Large intestine (tissue), 3 donors: ENCODE measurements around the gene LCLAT1. TPM values are rescaled to one million over a fixed set of nuclear protein-coding genes. Genes with fewer than 3 reads are reported as not detected.
A peak's percentile ranks its signal among the peaks of the same experiment; 100 is the strongest.
"Not testable (repeated sequence)": the region's sequence is repeated elsewhere in the genome, so short reads cannot be mapped to it uniquely, and the experiment has no call there.

Experiments used
- DNase-seq, 2 donors: peaks; one replicate each; pipeline versions ENCODE4 v3.0.0 to v3.0.0-alpha.2; 2013
- H3K27ac ChIP-seq: one replicate; pipeline ENCODE4 v1.5.1; 2013; ENCODE audit warnings: low read length
- H3K27me3 ChIP-seq: 2 replicates; pipeline ENCODE4 v1.6.1; 2013; ENCODE audit warnings: low read length; ENCODE audit not compliant: control insufficient read depth, insufficient read depth
- H3K36me3 ChIP-seq: 2 replicates; pipeline ENCODE4 v1.6.1; 2013; ENCODE audit warnings: low read length; ENCODE audit not compliant: control insufficient read depth, insufficient read depth
- H3K4me1 ChIP-seq: one replicate; pipeline ENCODE4 v1.6.1; 2013; ENCODE audit warnings: low read length; ENCODE audit not compliant: control insufficient read depth, insufficient read depth
- H3K4me3 ChIP-seq: one replicate; pipeline ENCODE4 v1.5.1; 2013; ENCODE audit warnings: low read length
- H3K9me3 ChIP-seq: one replicate; pipeline ENCODE4 v1.6.1; 2013; ENCODE audit warnings: mild to moderate bottlenecking, low read depth, low read length, moderate library complexity; ENCODE audit not compliant: control insufficient read depth
- WGBS: methylation state at CpG from one replicate; pipeline ENCODE4 v1.1.5; 2013; ENCODE audit warnings: low lambda C conversion rate; ENCODE audit not compliant: insufficient coverage; 5-methylcytosine and 5-hydroxymethylcytosine counted together
- polyA plus RNA-seq: library from polyadenylated mRNA; unstranded; fragments of 120-200 nt; gene quantifications from one replicate; pipeline ENCODE4 v1.2.1, GENCODE V29; 2013

The LCLAT1 gene
- polyA plus RNA-seq, 1 donor, result 16.7 TPM

GRCh38 chr2:30588994-30589393 lies 141.9 kb downstream of the LCLAT1 start:
- H3K9me3 ChIP-seq, result no peaks in the 10 kb centered on the region
- no peak overlapping the region for H3K27ac ChIP-seq
- H3K36me3 ChIP-seq, result peaks cover 2% of the 10 kb centered on the region
- no peaks in the 10 kb centered on the region for H3K4me1 ChIP-seq
- DNase-seq, result no peak
- no peak overlapping the region for H3K4me3 ChIP-seq
- no peaks in the 10 kb centered on the region for H3K27me3 ChIP-seq

- no CpG with 5 or more reads among the region's 1 CpG for WGBS
- H3K9me3 ChIP-seq, result no peaks in the 10 kb centered on the region
- no peak overlapping the region for H3K4me3 ChIP-seq
- DNase-seq, result no peak
- no peaks in the 10 kb centered on the region for H3K4me1 ChIP-seq
- peaks cover 4% of the 10 kb centered on the region for H3K36me3 ChIP-seq
- no peak overlapping the region for H3K27ac ChIP-seq
- H3K27me3 ChIP-seq, result no peaks in the 10 kb centered on the region
Measured at GRCh38 chr2:30590407-30590806, 143.4 kb downstream of the LCLAT1 start.

GRCh38 chr2:30591186-30591585 lies 144.1 kb downstream of the LCLAT1 start:
- Histone ChIP-seq H3K27ac (no peak overlapping the region), H3K4me3 (no peak overlapping the region), H3K36me3 (peaks cover 5% of the 10 kb centered on the region), H3K4me1 (no peaks in the 10 kb centered on the region), H3K27me3 (no peaks in the 10 kb centered on the region), H3K9me3 (no peaks in the 10 kb centered on the region)
- no CpG with 5 or more reads among the region's 2 CpGs for WGBS
- no peak for DNase-seq

- Histone ChIP-seq H3K9me3 (peaks cover 3% of the 10 kb centered on the region), H3K27ac (no peak overlapping the region), H3K4me3 (no peak overlapping the region), H3K27me3 (no peaks in the 10 kb centered on the region), H3K4me1 (no peaks in the 10 kb centered on the region), H3K36me3 (no peaks in the 10 kb centered on the region)
- DNase-seq, result no peak
- WGBS, result no CpG with 5 or more reads among the region's 1 CpG
Measured at GRCh38 chr2:30601375-30601774, 154.3 kb downstream of the LCLAT1 start.

- Histone ChIP-seq H3K4me3 (no peak overlapping the region), H3K4me1 (no peaks in the 10 kb centered on the region), H3K27ac (no peak overlapping the region), H3K27me3 (no peaks in the 10 kb centered on the region), H3K9me3 (no peaks in the 10 kb centered on the region), H3K36me3 (no peaks in the 10 kb centered on the region)
- DNase-seq, result no peak
- WGBS, result 60% methylated on average over 1 of the region's 3 CpGs
Measured at GRCh38 chr2:30605197-30605596, 158.2 kb downstream of the LCLAT1 start.

GRCh38 chr2:30608643-30609042 lies 161.6 kb downstream of the LCLAT1 start:
- no peak overlapping the region for H3K4me3 ChIP-seq
- no peaks in the 10 kb centered on the region for H3K4me1 ChIP-seq
- DNase-seq, result no peak
- H3K27ac ChIP-seq, result no peak overlapping the region
- H3K27me3 ChIP-seq, result no peaks in the 10 kb centered on the region
- no peaks in the 10 kb centered on the region for H3K9me3 ChIP-seq
- no peaks in the 10 kb centered on the region for H3K36me3 ChIP-seq
- no CpG with 5 or more reads among the region's 1 CpG for WGBS

GRCh38 chr2:30611583-30611982 lies 164.5 kb downstream of the LCLAT1 start:
- H3K27ac ChIP-seq, result no peak overlapping the region
- no peak overlapping the region for H3K4me3 ChIP-seq
- WGBS, result no CpG with 5 or more reads among the region's 4 CpGs
- H3K9me3 ChIP-seq, result no peaks in the 10 kb centered on the region
- H3K4me1 ChIP-seq, result no peaks in the 10 kb centered on the region
- H3K27me3 ChIP-seq, result no peaks in the 10 kb centered on the region
- H3K36me3 ChIP-seq, result no peaks in the 10 kb centered on the region
- peak; percentile 23 to 25 for DNase-seq

- DNase-seq, result no peak
- no peaks in the 10 kb centered on the region for H3K27me3 ChIP-seq
- no peaks in the 10 kb centered on the region for H3K36me3 ChIP-seq
- no peak overlapping the region for H3K27ac ChIP-seq
- no CpG with 5 or more reads among the region's 2 CpGs for WGBS
- H3K9me3 ChIP-seq, result no peaks in the 10 kb centered on the region
- H3K4me1 ChIP-seq, result no peaks in the 10 kb centered on the region
- no peak overlapping the region for H3K4me3 ChIP-seq
Measured at GRCh38 chr2:30612371-30612770, 165.3 kb downstream of the LCLAT1 start.

- WGBS, result no CpG with 5 or more reads among the region's 2 CpGs
Measured at GRCh38 chr2:30613001-30613400, 166.0 kb downstream of the LCLAT1 start.

GRCh38 chr2:30614227-30614626 lies 167.2 kb downstream of the LCLAT1 start:
- not testable (repeated sequence) for H3K4me1 ChIP-seq, H3K36me3 ChIP-seq, H3K27ac ChIP-seq

More at GRCh38 chr2:30613001-30613400, 166.0 kb downstream of the LCLAT1 start:
- H3K4me3 ChIP-seq, result no peak overlapping the region
- DNase-seq, result no peak
- H3K27me3 ChIP-seq, result no peaks in the 10 kb centered on the region
- no peaks in the 10 kb centered on the region for H3K4me1 ChIP-seq
- H3K9me3 ChIP-seq, result no peaks in the 10 kb centered on the region
- H3K36me3 ChIP-seq, result no peaks in the 10 kb centered on the region
- H3K27ac ChIP-seq, result no peak overlapping the region

GRCh38 chr2:30615926-30616325 lies 168.9 kb downstream of the LCLAT1 start:
- Histone ChIP-seq H3K4me3 (no peak overlapping the region), H3K36me3 (no peaks in the 10 kb centered on the region), H3K4me1 (no peaks in the 10 kb centered on the region), H3K27ac (no peak overlapping the region), H3K27me3 (no peaks in the 10 kb centered on the region), H3K9me3 (no peaks in the 10 kb centered on the region)
- no peak for DNase-seq
- no CpG with 5 or more reads among the region's 1 CpG for WGBS

More at GRCh38 chr2:30614227-30614626, 167.2 kb downstream of the LCLAT1 start:
- DNase-seq, H3K27me3 ChIP-seq, H3K4me3 ChIP-seq, H3K9me3 ChIP-seq: not testable (repeated sequence)
- no CpG with 5 or more reads among the region's 4 CpGs for WGBS
